Spleen (tissue), 7 donors: Measurements from ENCODE around the gene TSNAX.

Experiments
- POLR2AphosphoS5 ChIP-seq, 3 donors: sonication (generic); formaldehyde crosslinking; IDR thresholded peaks; one replicate each; pipeline ENCODE4 v1.5.1; 2017; ENCODE audit warnings: antibody characterized with exemption in 3 of 3
- TF ChIP-seq, protein P1 (sequence below), 11 experiments: fragments of 200-600 bp in 7 of 11; fragments of 450-650 bp in 4 of 11; sonication (generic) in 4 of 11; IDR thresholded peaks in 8 of 11; conservative IDR thresholded peaks in 3 of 11; 1 replicate in 7 of 11; 2 replicates in 4 of 11; pipeline versions ENCODE4 v1.4.0 to v1.8.0; 2016 to 2021; ENCODE audit warnings: antibody characterized with exemption in 11 of 11, inconsistent platforms in 4 of 11, mild to moderate bottlenecking in 1 of 11
- donor health status: DM: no; HTN: no; CAD: no; lungs with moderate emphysema.
- donor health status: DM: no; HTN: no; CAD: no.
- donor health status: DM: no; HTN: no; CAD: no.

DNA sequence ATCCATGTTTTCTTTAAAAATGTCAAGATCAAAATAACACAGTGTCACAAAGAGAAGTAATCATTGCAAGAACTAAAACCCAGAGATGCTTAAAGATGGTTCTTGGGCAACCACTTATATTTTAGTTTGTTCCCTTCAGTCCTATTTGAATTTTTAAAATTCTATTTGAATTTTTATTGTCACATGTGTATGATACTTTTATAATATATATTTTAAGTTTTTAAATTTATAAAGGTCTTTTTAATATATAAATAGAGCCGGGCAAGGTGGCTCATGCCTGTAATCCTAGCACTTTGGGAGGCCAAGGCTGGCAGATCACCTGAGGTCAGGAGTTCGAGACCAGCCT lies 75.8 kb downstream of the TSNAX start:
- TF ChIP-seq, protein P1, sequence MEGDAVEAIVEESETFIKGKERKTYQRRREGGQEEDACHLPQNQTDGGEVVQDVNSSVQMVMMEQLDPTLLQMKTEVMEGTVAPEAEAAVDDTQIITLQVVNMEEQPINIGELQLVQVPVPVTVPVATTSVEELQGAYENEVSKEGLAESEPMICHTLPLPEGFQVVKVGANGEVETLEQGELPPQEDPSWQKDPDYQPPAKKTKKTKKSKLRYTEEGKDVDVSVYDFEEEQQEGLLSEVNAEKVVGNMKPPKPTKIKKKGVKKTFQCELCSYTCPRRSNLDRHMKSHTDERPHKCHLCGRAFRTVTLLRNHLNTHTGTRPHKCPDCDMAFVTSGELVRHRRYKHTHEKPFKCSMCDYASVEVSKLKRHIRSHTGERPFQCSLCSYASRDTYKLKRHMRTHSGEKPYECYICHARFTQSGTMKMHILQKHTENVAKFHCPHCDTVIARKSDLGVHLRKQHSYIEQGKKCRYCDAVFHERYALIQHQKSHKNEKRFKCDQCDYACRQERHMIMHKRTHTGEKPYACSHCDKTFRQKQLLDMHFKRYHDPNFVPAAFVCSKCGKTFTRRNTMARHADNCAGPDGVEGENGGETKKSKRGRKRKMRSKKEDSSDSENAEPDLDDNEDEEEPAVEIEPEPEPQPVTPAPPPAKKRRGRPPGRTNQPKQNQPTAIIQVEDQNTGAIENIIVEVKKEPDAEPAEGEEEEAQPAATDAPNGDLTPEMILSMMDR (IDR thresholded peaks at IDR 0.05 in 8 of 11, conservative IDR thresholded peaks at IDR 0.05 in 3 of 11), result peak in 2 of 11 experiments; percentile 11 to 13
- TF ChIP-seq POLR2AphosphoS5 (IDR thresholded peaks at IDR 0.05), result no peak
